Measurements from ENCODE around the gene RNF220. TPM values are rescaled to one million over a fixed set of nuclear protein-coding genes. Genes with fewer than 3 reads are reported as not detected.
A peak's percentile ranks its signal among the peaks of the same experiment; 100 is the strongest.

The RNF220 gene
- total RNA-seq, 1 donor, result 53.2 TPM

- Histone ChIP-seq H3K36me3 (ENCODE audit: insufficient read depth, low read length) (peaks cover 42% of the 10 kb centered on the region), H3K9me3 (ENCODE audit: low read depth, low read length) (no peaks in the 10 kb centered on the region), H3K4me3 (ENCODE audit: insufficient read depth, low read length) (no peak overlapping the region), H3K27me3 (ENCODE audit: insufficient read depth, low read length) (no peaks in the 10 kb centered on the region), H3K4me1 (ENCODE audit: insufficient read depth, low read length) (no peaks in the 10 kb centered on the region), H3K4me2 (ENCODE audit: insufficient read depth, low read length) (no peak overlapping the region), H3K27ac (ENCODE audit: low read depth, low read length) (no peak overlapping the region), H2AFZ (ENCODE audit: low read length) (no peak overlapping the region), H3K79me2 (ENCODE audit: insufficient read depth, low read length) (no peaks in the 10 kb centered on the region), H4K20me1 (ENCODE audit: insufficient read depth, low read length) (peaks cover 4% of the 10 kb centered on the region)
- peak; percentile 98 for TF ChIP-seq CTCF (IDR thresholded peaks at IDR 0.05; ENCODE audit: extremely low read depth, low read depth, low read length)
- DNase-seq (ENCODE audit: insufficient read length, low spot score, missing footprints), result peak; percentile 98
Measured at GRCh38 chr1:44652445-44653106, 247.5 kb downstream of the RNF220 start.

- Histone ChIP-seq H4K20me1 (ENCODE audit: insufficient read depth, low read length) (peaks cover 4% of the 10 kb centered on the region), H3K36me3 (ENCODE audit: insufficient read depth, low read length) (peaks cover 34% of the 10 kb centered on the region), H3K4me1 (ENCODE audit: insufficient read depth, low read length) (no peaks in the 10 kb centered on the region), H3K4me3 (ENCODE audit: insufficient read depth, low read length) (no peak overlapping the region), H3K27me3 (ENCODE audit: insufficient read depth, low read length) (no peaks in the 10 kb centered on the region), H3K4me2 (ENCODE audit: insufficient read depth, low read length) (no peak overlapping the region), H3K9me3 (ENCODE audit: low read depth, low read length) (no peaks in the 10 kb centered on the region), H3K79me2 (ENCODE audit: insufficient read depth, low read length) (no peaks in the 10 kb centered on the region), H2AFZ (ENCODE audit: low read length) (no peak overlapping the region), H3K27ac (ENCODE audit: low read depth, low read length) (no peak overlapping the region)
- peak; percentile 68 for DNase-seq (ENCODE audit: insufficient read length, low spot score, missing footprints)
- TF ChIP-seq CTCF (IDR thresholded peaks at IDR 0.05; ENCODE audit: extremely low read depth, low read depth, low read length), result no peak
Measured at GRCh38 chr1:44653107-44653964, 248.3 kb downstream of the RNF220 start.

GRCh38 chr1:44654621-44655187 lies 249.6 kb downstream of the RNF220 start:
- Histone ChIP-seq H4K20me1 (ENCODE audit: insufficient read depth, low read length) (peaks cover 4% of the 10 kb centered on the region), H3K4me1 (ENCODE audit: insufficient read depth, low read length) (no peaks in the 10 kb centered on the region), H3K4me3 (ENCODE audit: insufficient read depth, low read length) (no peak overlapping the region), H3K27ac (ENCODE audit: low read depth, low read length) (no peak overlapping the region), H3K79me2 (ENCODE audit: insufficient read depth, low read length) (no peaks in the 10 kb centered on the region), H3K9me3 (ENCODE audit: low read depth, low read length) (no peaks in the 10 kb centered on the region), H2AFZ (ENCODE audit: low read length) (no peak overlapping the region), H3K4me2 (ENCODE audit: insufficient read depth, low read length) (no peak overlapping the region), H3K36me3 (ENCODE audit: insufficient read depth, low read length) (peaks cover 23% of the 10 kb centered on the region), H3K27me3 (ENCODE audit: insufficient read depth, low read length) (no peaks in the 10 kb centered on the region)
- TF ChIP-seq CTCF (IDR thresholded peaks at IDR 0.05; ENCODE audit: extremely low read depth, low read depth, low read length), result no peak
- DNase-seq (ENCODE audit: insufficient read length, low spot score, missing footprints), result peak; percentile 49

- H3K4me1 ChIP-seq (ENCODE audit: insufficient read depth, low read length), result no peaks in the 10 kb centered on the region
- peaks cover 4% of the 10 kb centered on the region for H4K20me1 ChIP-seq (ENCODE audit: insufficient read depth, low read length)
- peaks cover 16% of the 10 kb centered on the region for H3K36me3 ChIP-seq (ENCODE audit: insufficient read depth, low read length)
- H3K4me3 ChIP-seq (ENCODE audit: insufficient read depth, low read length), result no peak overlapping the region
- H3K27ac ChIP-seq (ENCODE audit: low read depth, low read length), result no peak overlapping the region
- H3K27me3 ChIP-seq (ENCODE audit: insufficient read depth, low read length), result no peaks in the 10 kb centered on the region
- H3K9me3 ChIP-seq (ENCODE audit: low read depth, low read length), result no peaks in the 10 kb centered on the region
- H3K79me2 ChIP-seq (ENCODE audit: insufficient read depth, low read length), result no peaks in the 10 kb centered on the region
- DNase-seq (ENCODE audit: insufficient read length, low spot score, missing footprints), result peak; percentile 88
- no peak overlapping the region for H3K4me2 ChIP-seq (ENCODE audit: insufficient read depth, low read length)
- H2AFZ ChIP-seq (ENCODE audit: low read length), result no peak overlapping the region
- peak; percentile 79 for TF ChIP-seq CTCF (IDR thresholded peaks at IDR 0.05; ENCODE audit: extremely low read depth, low read depth, low read length)
Measured at GRCh38 chr1:44655609-44656008, 250.6 kb downstream of the RNF220 start.

Measured in osteoblast (primary cell).